DND-41 (cell line): ENCODE results near the gene FBXW5.

Source experiments
- EZH2 ChIP-seq: IDR thresholded peaks from 3 replicates; pipeline ENCODE4 v1.6.1; 2012; ENCODE audit warnings: borderline replicate concordance, low read depth, mild to moderate bottlenecking, moderate library complexity, low read length, inconsistent platforms; ENCODE audit not compliant: severe bottlenecking
- TF ChIP-seq, protein P1 (sequence below): IDR thresholded peaks from 2 replicates; pipeline ENCODE4 v1.5.1; 2012; ENCODE audit warnings: borderline replicate concordance, low read length, moderate library complexity, mild to moderate bottlenecking; ENCODE audit not compliant: poor library complexity, severe bottlenecking; ENCODE audit errors: extremely low read depth

GRCh38 chr9:136972743-136973142 is 28.2 kb upstream of the FBXW5 start:
- TF ChIP-seq, protein P1, sequence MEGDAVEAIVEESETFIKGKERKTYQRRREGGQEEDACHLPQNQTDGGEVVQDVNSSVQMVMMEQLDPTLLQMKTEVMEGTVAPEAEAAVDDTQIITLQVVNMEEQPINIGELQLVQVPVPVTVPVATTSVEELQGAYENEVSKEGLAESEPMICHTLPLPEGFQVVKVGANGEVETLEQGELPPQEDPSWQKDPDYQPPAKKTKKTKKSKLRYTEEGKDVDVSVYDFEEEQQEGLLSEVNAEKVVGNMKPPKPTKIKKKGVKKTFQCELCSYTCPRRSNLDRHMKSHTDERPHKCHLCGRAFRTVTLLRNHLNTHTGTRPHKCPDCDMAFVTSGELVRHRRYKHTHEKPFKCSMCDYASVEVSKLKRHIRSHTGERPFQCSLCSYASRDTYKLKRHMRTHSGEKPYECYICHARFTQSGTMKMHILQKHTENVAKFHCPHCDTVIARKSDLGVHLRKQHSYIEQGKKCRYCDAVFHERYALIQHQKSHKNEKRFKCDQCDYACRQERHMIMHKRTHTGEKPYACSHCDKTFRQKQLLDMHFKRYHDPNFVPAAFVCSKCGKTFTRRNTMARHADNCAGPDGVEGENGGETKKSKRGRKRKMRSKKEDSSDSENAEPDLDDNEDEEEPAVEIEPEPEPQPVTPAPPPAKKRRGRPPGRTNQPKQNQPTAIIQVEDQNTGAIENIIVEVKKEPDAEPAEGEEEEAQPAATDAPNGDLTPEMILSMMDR, result no peak
- TF ChIP-seq EZH2, result no peak
